Calu3 (cell line): ENCODE results near the gene ZIM2. TPM values are rescaled to one million over a fixed set of nuclear protein-coding genes. Genes with fewer than 3 reads are reported as not detected.

Experiments used
- BruUV-seq: library from RNA; stranded (reverse); fragments of 400-500 nt; replicated peaks from 2 replicates; lab custom pipeline; 2021; lab: Mats Ljungman, UMichigan
- CTCF ChIA-PET: fragments of 300-600 bp; sonication (Branson Sonifier 250); formaldehyde crosslinking; loops from one replicate; lab custom pipeline; 2022; ENCODE audit warnings: antibody characterized with exemption; lab: Charles Lee
- DNase-seq: peaks from one replicate; pipeline ENCODE4 v3.0.0; 2022
- H3K27ac Mint-ChIP-seq: one replicate; pipeline ENCODE4 v1.8.0; 2022; ENCODE audit warnings: mixed read lengths; ENCODE audit not compliant: unreplicated experiment
- H3K27me3 Mint-ChIP-seq: one replicate; pipeline ENCODE4 v1.8.0; 2022; ENCODE audit warnings: mixed read lengths; ENCODE audit not compliant: unreplicated experiment
- H3K36me3 Mint-ChIP-seq: one replicate; pipeline ENCODE4 v1.8.0; 2022; ENCODE audit warnings: mild to moderate bottlenecking, moderate library complexity, mixed read lengths; ENCODE audit not compliant: insufficient read depth, unreplicated experiment
- H3K4me1 Mint-ChIP-seq: one replicate; pipeline ENCODE4 v1.8.0; 2022; ENCODE audit warnings: mild to moderate bottlenecking, low read depth, mixed read lengths; ENCODE audit not compliant: unreplicated experiment
- H3K4me3 Mint-ChIP-seq: one replicate; pipeline ENCODE4 v1.8.0; 2022; ENCODE audit warnings: mild to moderate bottlenecking, low read depth, moderate library complexity, mixed read lengths; ENCODE audit not compliant: unreplicated experiment
- H3K9me3 Mint-ChIP-seq: one replicate; pipeline ENCODE4 v1.8.0; 2022; ENCODE audit warnings: low read depth, mixed read lengths; ENCODE audit not compliant: unreplicated experiment
- CTCF ChIP-seq: fragments of 200-600 bp; IDR thresholded peaks from one replicate; pipeline ENCODE4 v1.8.0; 2022; ENCODE audit warnings: antibody characterized with exemption; ENCODE audit not compliant: unreplicated experiment
- intact Hi-C: fragments of 100-400 bp; cut with micrococcal nuclease; formaldehyde crosslinking; loops from one replicate; pipeline ENCODE4 v1.10.0; 2022; ENCODE audit not compliant: unreplicated experiment
- total RNA-seq: library from RNA; stranded (reverse); gene quantifications from 2 replicates; pipeline ENCODE4 v1.2.3, GENCODE V29; 2022

Gene ZIM2
- total RNA-seq, 1 experiment from 2014 or later: not detected

DNA sequence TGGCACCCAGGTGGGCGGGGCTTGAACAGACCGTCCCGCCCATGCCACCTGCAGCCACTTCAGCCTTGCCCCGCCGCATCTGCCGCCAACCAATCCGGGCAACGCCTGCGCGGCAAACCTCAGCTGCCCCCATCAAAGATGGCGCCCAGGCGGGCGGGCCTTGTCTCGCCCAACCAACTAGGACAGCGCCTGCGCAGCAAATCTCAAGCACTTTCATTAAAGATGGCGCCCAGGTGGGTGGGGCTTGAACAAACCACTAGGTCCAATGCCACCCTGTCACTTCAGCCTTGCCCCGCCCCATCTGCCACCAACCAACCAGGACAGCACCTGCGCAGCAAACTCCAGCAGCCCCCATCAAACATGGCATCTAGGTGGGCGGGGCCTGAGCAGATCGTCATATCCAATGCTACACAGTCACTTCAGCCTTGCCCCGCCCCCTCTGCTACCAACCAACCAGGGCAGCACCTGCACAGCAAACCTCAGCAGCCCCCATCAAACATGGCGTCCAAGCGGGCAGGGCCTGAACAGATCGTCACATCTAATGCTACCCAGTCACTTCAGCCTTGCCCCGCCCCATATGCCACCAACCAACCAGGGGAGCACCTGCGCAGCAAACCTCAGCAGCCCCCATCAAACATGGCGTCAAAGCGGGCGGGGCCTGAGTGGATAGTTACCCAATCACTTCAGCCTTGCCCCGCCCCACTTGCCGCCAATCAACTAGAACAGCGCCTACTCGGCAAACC lies 1.4 kb downstream of the ZIM2 start:
- intact Hi-C loops: no loop called here
- H3K9me3 Mint-ChIP-seq: peaks cover 23% of the 10 kb centered on the region
- BruUV-seq: no TSS peak

DNA sequence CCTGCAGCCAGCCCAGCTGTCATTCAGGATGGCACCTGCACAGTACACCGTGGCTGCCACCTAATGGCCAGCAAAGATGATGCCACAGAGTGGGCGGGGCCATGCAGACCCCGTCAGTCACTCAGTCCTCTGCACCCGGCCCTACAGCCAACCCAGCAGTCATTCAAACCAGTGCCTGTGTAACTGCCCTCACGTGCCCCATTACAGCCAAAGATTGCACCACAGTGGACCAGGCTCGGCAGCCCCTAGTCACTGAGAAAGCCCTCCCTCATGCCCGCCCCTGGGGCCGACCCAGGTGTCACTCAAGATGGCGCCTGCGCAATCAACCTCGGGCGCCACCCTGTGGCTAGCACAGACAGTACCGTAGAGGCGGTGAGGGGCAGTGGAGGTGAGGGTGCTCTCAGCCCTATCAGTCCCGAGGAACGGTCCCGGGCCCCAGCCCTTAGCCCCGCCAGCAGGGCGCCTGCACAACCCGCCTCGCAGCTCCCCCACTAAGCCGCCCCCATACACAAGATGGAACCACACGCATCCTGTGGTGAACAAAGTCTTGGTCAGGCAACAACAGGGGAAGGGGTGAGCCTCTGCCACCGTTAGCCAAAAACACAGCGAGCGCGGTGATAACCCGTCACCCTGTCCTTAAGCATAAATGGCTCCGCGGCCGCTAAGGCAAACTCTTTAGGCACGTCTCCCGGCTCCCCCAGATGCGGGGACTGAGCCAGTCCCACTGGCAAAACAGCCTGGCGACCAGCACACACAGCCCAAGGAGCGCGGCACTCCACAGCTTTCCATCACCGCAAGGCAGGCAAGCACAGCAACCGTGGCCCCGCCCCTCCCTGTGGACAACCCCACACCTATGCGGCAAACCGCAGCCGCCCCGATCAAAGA lies 2.3 kb downstream of the ZIM2 start:
- no peak overlapping the region for H3K4me3 Mint-ChIP-seq
- H3K36me3 Mint-ChIP-seq: no peaks in the 10 kb centered on the region
- H3K27me3 Mint-ChIP-seq: no peaks in the 10 kb centered on the region
- H3K27ac Mint-ChIP-seq: no peak overlapping the region
- peaks cover 25% of the 10 kb centered on the region for H3K9me3 Mint-ChIP-seq
- CTCF ChIA-PET: no interaction called here
- TF ChIP-seq CTCF: peak; percentile 18
- intact Hi-C loops: no loop called here
- BruUV-seq: no TSS peak
- no peak for DNase-seq
- no peaks in the 10 kb centered on the region for H3K4me1 Mint-ChIP-seq

More for the DNA sequence above, 1.4 kb downstream of the ZIM2 start:
- no peaks in the 10 kb centered on the region for H3K36me3 Mint-ChIP-seq
- no peaks in the 10 kb centered on the region for H3K27me3 Mint-ChIP-seq
- no peak overlapping the region for H3K4me3 Mint-ChIP-seq
- CTCF ChIA-PET: no interaction called here
- no peak for DNase-seq
- H3K4me1 Mint-ChIP-seq: no peaks in the 10 kb centered on the region
- H3K27ac Mint-ChIP-seq: no peak overlapping the region
- TF ChIP-seq CTCF: no peak

- CTCF ChIA-PET: no interaction called here
- no peak for DNase-seq
Measured at GRCh38 chr19:56837492-56838023, 3.0 kb downstream of the ZIM2 start.

More at GRCh38 chr19:56837492-56838023, 3.0 kb downstream of the ZIM2 start:
- no peaks in the 10 kb centered on the region for H3K4me1 Mint-ChIP-seq
- intact Hi-C loops: no loop called here
- H3K9me3 Mint-ChIP-seq: peaks cover 26% of the 10 kb centered on the region
- H3K27ac Mint-ChIP-seq: no peak overlapping the region
- H3K36me3 Mint-ChIP-seq: no peaks in the 10 kb centered on the region
- no TSS peak for BruUV-seq
- H3K27me3 Mint-ChIP-seq: no peaks in the 10 kb centered on the region
- TF ChIP-seq CTCF: no peak
- H3K4me3 Mint-ChIP-seq: no peak overlapping the region
